T-helper 9 cell (primary cell): ENCODE measurements around the gene PRR29.

Source experiments
- DNase-seq: peaks from one replicate; pipeline ENCODE4 v3.0.0-alpha.2; 2020

The PRR29 gene

GRCh38 chr17:64051153-64051552, 53.0 kb downstream of the PRR29 start:
- no peak for DNase-seq

- DNase-seq: no peak
These were observed 55.0 kb downstream of the PRR29 start for GRCh38 chr17:64053101-64053500.
